Raji (cell line): ENCODE results near the gene ERICH6B.

ENCODE experiments used
- POLR2A ChIP-seq: IDR thresholded peaks from 2 replicates; pipeline ENCODE4 v1.6.1; 2011; ENCODE audit warnings: low read depth, low read length, control low read depth; ENCODE audit not compliant: insufficient read depth

Gene ERICH6B

GRCh38 chr13:45602183-45603170 is 13.1 kb downstream of the ERICH6B start:
- TF ChIP-seq POLR2A = no peak

GRCh38 chr13:45601680-45602079 is 13.9 kb downstream of the ERICH6B start:
- TF ChIP-seq POLR2A = no peak

GRCh38 chr13:45598597-45598996 is 16.9 kb downstream of the ERICH6B start:
- no peak for TF ChIP-seq POLR2A

- no peak for TF ChIP-seq POLR2A
Measured at GRCh38 chr13:45596800-45597475, 18.6 kb downstream of the ERICH6B start.

GRCh38 chr13:45595965-45596364 is 19.6 kb downstream of the ERICH6B start:
- no peak for TF ChIP-seq POLR2A

- no peak for TF ChIP-seq POLR2A
Measured at GRCh38 chr13:45594764-45595163, 20.8 kb downstream of the ERICH6B start.

- TF ChIP-seq POLR2A = no peak
Measured at GRCh38 chr13:45594227-45594626, 21.3 kb downstream of the ERICH6B start.

- TF ChIP-seq POLR2A = no peak
Measured at GRCh38 chr13:45592758-45593157, 22.8 kb downstream of the ERICH6B start.

- TF ChIP-seq POLR2A = no peak
Measured at GRCh38 chr13:45590066-45590465, 25.5 kb downstream of the ERICH6B start.

- no peak for TF ChIP-seq POLR2A
Measured at GRCh38 chr13:45587897-45588296, 27.6 kb downstream of the ERICH6B start.

GRCh38 chr13:45584816-45585215 is 30.7 kb downstream of the ERICH6B start:
- no peak for TF ChIP-seq POLR2A

GRCh38 chr13:45582408-45583076 is 33.0 kb downstream of the ERICH6B start:
- no peak for TF ChIP-seq POLR2A

- no peak for TF ChIP-seq POLR2A
Measured at GRCh38 chr13:45576466-45576865, 39.1 kb downstream of the ERICH6B start.

GRCh38 chr13:45575830-45576180 is 39.7 kb downstream of the ERICH6B start:
- TF ChIP-seq POLR2A = no peak

GRCh38 chr13:45575146-45575829 is 40.3 kb downstream of the ERICH6B start:
- TF ChIP-seq POLR2A = no peak
